ENCODE results near the gene ALDH1B1.
"Not testable (repeated sequence)": the region's sequence is repeated elsewhere in the genome, so short reads cannot be mapped to it uniquely, and the experiment has no call there.

The ALDH1B1 gene

GRCh38 chr9:38387066-38387465 is 5.4 kb upstream of the ALDH1B1 start:
- DNase-seq (ENCODE audit: low read depth) = no peak

DNA sequence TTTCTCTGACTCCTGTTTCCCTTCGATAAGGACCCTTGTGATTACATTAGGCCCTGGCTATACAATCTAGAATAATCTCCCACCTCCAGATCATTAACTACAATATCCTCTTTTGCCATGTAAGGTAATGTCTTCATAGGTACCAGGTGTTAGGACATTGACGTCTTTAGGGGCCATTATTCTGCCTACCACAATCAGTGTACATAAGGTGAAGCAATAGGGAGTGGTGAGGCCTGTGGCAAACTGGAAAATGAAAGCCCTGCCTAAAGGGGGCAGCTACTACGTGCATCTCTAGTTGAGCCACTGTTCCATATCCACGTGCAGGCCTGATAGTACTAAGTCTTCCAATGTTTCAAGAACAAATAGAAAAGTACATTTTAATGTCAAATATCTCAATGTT is 4.8 kb upstream of the ALDH1B1 start:
- no peak for DNase-seq (ENCODE audit: low read depth)

DNA sequence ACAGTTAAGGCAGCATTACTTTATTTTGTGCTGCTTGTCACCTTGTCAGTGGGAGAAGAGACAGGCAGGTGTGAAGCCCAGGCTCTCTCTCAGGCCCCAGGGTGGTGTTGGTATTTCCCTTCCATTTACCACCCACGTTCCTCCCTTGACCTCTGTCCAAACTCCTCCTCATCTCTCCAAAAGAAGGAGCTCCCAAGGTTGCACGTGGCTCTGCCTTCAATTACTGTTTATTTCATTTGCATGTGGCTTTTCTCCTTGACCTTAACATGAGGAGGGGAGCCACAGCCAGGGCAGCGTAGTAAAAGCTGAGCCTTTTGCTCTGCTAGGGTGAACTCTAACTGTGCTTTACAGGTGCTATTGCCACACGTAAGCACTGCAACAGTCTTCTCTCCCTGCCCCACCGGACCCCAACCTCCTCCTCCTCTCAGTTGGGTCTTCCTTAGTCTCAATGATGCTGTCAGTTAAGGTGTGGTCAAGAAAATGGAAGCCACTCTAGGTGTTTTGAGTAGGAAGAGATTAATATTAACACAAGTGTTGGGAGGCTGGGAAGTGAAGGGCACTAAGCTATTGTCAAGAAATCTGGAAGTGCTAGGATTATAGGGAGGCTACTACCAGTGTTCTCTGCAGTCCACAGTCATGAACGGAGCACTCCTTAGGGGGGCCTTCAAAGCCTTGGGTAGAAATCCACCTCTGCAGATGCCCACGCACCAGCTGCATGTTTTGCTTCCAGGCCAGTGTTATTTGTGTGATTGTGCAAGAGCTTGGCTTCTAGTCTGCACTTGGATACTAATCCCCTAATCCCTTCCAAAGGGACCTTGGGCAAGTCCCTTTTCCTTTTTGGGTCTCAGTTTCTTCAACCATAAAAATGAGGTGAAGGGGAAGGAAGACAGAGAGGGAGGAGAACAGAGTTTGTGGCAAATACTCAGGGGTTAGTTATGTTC is 3.9 kb upstream of the ALDH1B1 start:
- DNase-seq (ENCODE audit: low read depth) = no peak

GRCh38 chr9:38389313-38389712 is 3.2 kb upstream of the ALDH1B1 start:
- no peak for DNase-seq (ENCODE audit: low read depth)

GRCh38 chr9:38390442-38390841 is 2.1 kb upstream of the ALDH1B1 start:
- no peak for DNase-seq (ENCODE audit: low read depth)

GRCh38 chr9:38390851-38391250 is 1.7 kb upstream of the ALDH1B1 start:
- DNase-seq (ENCODE audit: low read depth) = no peak

GRCh38 chr9:38391278-38392118 is 1.0 kb upstream of the ALDH1B1 start:
- no peak for DNase-seq (ENCODE audit: low read depth)

GRCh38 chr9:38393128-38393796 is 760 bp downstream of the ALDH1B1 start:
- DNase-seq (ENCODE audit: low read depth) = no peak

DNA sequence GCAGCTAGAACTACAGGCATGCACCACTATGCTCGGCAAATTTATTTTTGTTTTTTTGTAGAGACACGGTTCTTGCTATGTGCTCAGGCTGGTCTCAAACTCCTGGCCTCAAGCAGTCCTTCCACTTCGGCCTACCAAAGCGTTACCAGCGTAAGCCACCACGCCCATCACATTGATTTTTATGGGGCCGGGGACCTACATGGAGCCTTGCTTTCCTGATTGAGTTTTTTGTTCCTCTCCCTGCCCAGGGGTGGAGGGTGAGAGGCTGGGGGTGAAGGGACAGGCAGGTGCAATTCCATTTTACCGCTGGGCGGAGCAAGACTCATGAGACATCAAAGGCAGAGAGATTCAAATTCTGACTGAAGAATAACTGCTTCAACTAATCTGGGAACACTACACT is 1.9 kb downstream of the ALDH1B1 start:
- DNase-seq (ENCODE audit: low read depth) = no peak

DNA sequence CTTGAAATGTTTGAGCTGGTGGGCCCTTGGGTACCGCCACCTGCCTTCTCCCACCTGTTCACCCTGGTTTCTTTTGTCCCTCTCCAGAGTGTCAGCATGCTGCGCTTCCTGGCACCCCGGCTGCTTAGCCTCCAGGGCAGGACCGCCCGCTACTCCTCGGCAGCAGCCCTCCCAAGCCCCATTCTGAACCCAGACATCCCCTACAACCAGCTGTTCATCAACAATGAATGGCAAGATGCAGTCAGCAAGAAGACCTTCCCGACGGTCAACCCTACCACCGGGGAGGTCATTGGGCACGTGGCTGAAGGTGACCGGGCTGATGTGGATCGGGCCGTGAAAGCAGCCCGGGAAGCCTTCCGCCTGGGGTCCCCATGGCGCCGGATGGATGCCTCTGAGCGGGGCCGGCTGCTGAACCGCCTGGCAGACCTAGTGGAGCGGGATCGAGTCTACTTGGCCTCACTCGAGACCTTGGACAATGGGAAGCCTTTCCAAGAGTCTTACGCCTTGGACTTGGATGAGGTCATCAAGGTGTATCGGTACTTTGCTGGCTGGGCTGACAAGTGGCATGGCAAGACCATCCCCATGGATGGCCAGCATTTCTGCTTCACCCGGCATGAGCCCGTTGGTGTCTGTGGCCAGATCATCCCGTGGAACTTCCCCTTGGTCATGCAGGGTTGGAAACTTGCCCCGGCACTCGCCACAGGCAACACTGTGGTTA is 3.3 kb downstream of the ALDH1B1 start:
- DNase-seq (ENCODE audit: low read depth) = no peak

DNA sequence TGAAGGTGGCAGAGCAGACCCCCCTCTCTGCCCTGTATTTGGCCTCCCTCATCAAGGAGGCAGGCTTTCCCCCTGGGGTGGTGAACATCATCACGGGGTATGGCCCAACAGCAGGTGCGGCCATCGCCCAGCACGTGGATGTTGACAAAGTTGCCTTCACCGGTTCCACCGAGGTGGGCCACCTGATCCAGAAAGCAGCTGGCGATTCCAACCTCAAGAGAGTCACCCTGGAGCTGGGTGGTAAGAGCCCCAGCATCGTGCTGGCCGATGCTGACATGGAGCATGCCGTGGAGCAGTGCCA is 3.8 kb downstream of the ALDH1B1 start:
- DNase-seq (ENCODE audit: low read depth) = no peak

DNA sequence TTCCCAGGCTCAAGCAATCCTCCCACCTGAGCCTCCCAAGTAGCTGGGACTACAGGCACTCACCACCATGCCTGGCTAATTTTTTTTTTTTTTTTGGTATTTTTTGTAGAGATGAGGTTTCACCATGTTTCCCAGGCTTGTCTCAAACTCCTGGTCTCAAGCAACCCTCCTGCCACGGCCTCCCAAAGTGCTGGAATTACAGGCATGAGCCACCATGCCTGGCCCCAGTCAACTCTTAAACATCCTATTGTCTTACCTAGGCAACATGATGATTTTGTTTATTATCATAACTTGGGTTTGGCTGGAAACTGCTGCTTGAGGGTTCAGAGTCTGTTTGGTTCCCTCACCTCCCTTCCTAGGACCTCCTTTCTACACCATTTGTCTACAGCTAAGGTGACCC is 6.7 kb downstream of the ALDH1B1 start:
- not testable (repeated sequence) for DNase-seq (ENCODE audit: low read depth)

- DNase-seq (ENCODE audit: low read depth) = no peak
These were observed 9.5 kb downstream of the ALDH1B1 start for GRCh38 chr9:38401994-38402393.

GRCh38 chr9:38404314-38404713 is 11.8 kb downstream of the ALDH1B1 start:
- no peak for DNase-seq (ENCODE audit: low read depth)

GRCh38 chr9:38405785-38406184 is 13.3 kb downstream of the ALDH1B1 start:
- DNase-seq (ENCODE audit: low read depth) = no peak

GRCh38 chr9:38406476-38407186 is 14.1 kb downstream of the ALDH1B1 start:
- DNase-seq (ENCODE audit: low read depth) = no peak

DNA sequence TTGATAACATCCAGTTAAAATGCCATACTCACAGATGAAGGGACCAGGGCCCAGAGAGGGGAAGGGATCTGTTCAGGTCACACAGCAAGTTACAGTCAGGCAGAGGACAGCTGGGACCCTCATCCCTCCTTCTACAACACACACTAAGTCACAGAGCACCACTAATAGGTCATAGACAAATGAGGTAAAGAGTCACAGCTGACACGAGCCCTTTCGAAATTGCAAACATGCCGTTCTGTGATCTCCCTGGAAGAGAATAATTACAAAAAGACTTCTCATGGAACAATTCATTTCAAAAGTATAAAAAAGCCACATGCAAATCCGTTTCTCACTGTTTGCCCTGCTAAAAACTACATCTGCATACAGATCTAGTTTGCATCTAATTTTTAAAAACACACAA is 16.2 kb downstream of the ALDH1B1 start:
- DNase-seq (ENCODE audit: low read depth) = no peak

- no peak for DNase-seq (ENCODE audit: low read depth)
These were observed 20.2 kb downstream of the ALDH1B1 start for GRCh38 chr9:38412751-38413150.

DNA sequence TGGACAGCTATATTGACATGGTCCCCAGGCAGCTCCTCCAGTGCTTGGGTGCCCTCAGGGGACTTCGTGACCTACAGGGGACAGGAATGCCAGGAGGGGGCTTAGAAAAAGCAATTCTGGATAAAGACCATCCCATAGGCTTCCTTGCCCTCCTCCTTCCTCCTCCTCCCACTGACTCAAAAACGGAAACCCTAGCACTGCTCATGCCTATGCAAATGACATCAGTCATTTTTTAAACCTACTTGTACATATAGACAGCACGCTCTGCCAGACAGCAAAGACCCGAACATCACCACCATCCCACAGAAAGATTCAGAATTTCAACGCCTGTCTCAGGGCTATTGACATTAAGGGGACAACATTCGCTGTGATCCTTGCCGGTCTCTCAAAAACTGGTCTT is 20.8 kb downstream of the ALDH1B1 start:
- no peak for DNase-seq (ENCODE audit: low read depth)

GRCh38 chr9:38414040-38414723 is 21.7 kb downstream of the ALDH1B1 start:
- DNase-seq (ENCODE audit: low read depth) = no peak

GRCh38 chr9:38415856-38416255 is 23.4 kb downstream of the ALDH1B1 start:
- DNase-seq (ENCODE audit: low read depth) = no peak

Data from T follicular helper cell (primary cell).